Hematopoietic multipotent progenitor cell treated with erythropoietin and hydrocortisone succinate and interleukin-3 and kit ligand, for 4 days (in vitro differentiated cells): ENCODE measurements around the gene TPD52L1.

ENCODE experiments used
- DNase-seq: peaks from one replicate; pipeline ENCODE4 v3.0.0-alpha.2; 2015

TPD52L1 gene

DNA sequence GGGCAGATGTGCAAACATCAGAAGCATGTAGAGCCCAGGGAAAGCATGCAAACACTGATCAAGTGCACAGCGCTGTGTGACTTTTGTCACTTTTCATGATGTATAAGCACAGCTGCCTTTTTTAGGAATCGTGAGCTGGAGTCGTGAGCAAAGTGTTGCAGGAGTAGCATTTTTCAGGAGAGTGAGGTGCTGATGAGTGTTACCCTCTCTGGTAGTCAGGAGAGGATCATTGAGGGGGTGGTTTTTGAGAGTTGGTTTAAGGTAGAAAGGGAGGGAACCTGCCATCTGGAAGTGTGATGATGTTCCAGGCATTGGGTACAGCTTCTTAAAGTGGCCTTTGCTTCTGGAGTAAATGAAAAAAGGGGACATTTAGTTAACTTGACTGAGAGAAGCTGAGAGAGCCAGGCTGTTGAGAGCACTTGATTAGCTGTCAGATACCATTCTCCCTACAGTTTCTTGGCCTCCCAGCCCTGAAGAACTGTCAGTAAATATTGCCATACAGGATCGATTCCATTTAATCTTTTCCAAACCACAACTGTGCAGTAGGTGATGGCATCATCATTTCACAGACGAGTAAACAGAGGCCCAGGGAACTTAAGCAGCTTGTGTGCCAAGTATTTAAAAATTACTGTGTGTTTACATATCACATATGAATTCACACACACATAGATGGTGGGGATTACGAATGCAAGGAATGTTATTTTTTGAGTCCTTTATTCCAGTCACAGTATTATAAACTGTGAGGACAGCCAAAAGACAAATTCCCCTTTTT is 28.9 kb downstream of the TPD52L1 start:
- DNase-seq: no peak

DNA sequence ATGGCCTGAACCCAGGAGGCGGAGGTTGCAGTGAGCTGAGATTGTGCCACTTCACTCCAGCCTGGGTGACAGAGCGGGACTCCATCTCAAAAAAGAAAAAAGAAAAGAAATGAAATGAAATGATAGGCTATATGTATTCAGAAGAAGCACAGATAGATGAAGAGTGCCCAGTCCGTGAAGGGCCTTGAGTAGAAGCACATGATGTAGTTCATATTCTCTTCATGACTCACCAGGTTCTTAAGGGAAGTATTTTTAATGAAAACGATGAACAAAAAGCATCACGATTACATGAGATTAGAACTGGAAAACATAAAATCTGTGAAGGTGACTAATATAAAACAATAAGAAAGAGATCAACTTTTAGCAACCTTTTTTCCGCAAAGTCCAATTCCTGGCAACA is 29.8 kb downstream of the TPD52L1 start:
- no peak for DNase-seq

DNA sequence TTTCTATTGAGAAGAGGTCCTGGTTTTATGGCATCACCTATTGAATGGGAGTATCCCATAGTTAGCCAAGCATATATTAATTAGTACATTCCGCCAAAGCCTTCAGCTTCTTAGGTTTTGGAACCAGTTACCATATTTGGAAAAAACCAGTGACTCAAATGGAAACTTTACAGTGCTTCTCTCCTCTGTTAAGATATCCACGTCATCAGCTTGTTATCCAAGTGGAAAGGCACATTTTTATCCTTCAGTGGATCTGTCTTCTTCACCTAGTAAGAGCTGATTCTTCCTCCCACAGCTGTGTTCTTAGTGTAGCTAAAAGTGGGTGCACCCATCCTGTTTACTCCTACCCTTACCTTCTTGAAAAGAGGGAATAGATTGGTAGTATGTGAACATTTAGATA is 34.5 kb downstream of the TPD52L1 start:
- DNase-seq: no peak

DNA sequence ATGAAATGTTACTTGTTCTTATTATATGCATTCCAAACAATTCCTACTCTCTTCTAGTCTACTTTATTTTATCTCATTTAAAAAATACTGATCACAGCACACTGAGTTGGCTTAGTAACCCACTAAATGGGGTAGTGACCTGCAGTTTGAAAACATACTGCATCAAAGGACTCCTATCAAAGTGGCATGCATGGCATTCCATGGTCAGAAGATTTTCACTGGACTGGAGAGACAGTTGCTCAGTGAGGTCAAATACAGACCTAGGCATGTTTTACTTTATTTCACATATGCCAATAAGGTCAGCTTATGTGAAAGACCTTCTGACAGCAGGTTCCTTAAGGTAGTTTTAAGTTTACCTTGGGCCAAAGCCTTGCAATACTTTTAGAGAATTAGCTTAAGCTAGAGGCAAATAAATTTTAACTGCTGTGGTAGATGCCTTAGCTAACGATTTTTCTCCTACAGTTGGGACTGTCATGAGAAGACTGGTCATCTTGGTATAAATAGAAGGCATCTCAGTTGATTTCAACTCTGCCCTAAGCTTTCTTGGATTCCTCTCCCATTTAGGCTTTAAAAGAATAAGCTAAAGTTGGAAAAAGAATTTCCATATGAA is 35.1 kb downstream of the TPD52L1 start:
- DNase-seq: no peak

DNA sequence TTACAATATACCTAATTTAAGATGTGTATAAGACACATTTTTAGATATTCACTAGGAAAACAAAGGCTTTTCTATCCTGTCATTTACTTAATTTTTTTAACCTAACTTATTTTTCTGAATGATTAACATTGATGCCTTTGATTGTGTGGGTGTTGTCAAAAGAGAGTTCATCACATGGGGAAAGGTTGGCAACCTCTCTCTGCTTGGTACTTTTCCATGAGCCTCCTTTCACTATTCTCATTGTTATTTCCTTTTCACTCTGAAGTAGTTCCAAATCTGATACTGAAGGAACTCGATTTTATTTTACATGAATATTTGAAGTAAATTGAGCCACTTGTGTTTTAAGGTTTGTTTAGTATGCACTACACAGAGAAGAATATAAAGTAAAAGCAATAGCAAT is 35.9 kb downstream of the TPD52L1 start:
- no peak for DNase-seq

DNA sequence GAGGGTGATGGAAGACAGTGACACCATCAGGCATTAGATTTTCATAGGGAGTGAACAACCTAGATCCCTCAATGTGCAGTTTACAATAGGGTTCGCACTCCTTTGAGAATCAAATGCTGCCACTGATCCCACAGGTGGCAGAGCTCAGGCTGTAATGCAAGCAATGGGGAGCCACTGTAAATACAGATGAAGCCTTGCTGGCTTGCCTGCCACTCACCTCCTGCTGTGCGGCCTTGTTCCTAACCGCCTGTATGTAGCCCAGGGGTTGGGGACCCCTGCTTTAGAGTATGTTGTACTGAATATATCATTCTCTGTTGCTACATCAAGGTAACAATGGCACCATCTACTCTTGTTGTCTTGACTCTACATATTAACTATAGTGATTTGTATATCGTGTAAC is 37.1 kb downstream of the TPD52L1 start:
- no peak for DNase-seq

DNA sequence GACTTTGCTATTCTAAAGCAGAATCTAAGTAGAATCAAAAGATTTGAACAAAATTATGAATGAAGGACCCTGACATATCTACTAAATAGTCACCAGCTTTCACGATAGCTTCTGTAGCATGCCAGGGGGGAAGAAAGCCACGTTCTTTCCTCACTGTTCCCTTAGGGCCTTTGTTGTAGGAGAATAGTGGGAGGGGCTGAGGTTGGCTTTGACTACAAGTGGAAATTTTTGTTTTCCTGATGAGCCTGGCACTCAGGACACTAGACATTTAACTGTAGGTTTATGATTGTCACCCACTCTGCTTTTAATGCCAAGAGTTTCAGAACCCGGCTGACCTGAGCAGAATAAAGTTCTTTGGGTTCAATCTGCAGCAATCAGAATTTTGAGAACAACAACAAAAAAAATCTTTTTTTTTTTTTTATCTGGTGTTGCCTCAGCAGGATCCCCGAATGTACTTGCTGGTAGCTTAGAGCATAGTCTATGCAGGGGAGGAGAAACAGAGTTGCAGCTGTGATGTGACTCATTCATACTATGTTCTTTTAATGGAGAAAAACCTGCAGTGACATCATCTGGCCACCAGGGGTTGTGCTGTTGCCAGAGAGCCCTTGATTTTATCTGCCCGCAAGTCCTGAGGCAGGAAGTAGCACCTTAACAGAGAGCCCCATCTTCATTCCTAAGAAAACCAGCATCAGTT is 38.5 kb downstream of the TPD52L1 start:
- DNase-seq: peak; percentile 87

DNA sequence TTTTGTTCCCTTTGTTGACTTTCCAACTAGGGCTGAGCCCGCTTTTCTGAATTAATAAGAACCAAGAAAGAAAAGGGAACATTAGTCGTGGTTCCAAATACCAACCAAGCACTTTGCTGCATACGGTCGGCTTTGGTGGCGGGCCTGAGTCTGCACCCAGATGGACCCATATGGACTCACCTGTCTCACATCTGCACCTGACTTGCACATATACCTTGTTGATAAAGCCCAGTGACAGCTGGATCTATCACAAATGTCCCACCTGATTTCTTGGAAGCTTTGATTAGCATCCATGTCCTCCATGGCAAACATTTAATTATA is 39.0 kb downstream of the TPD52L1 start:
- no peak for DNase-seq

DNA sequence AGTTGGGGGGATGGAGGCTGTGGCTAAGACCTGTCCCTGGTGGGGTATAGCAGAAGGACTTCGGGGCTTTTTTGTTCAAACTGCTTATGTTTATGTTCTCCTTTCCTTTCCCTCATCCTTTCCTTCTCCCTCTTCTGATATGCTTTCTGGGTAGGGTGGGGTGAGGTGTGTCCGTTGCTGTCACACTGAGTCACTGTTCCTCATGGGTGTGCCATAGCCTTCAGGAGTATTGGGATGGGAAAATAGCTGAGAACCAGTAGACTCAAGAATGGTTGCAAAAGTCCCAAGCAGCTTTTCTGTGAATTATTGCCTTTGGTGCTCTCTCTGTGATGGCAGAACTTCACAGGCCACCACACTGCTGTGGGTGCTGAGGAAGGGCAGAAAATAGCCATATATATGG is 39.6 kb downstream of the TPD52L1 start:
- no peak for DNase-seq

DNA sequence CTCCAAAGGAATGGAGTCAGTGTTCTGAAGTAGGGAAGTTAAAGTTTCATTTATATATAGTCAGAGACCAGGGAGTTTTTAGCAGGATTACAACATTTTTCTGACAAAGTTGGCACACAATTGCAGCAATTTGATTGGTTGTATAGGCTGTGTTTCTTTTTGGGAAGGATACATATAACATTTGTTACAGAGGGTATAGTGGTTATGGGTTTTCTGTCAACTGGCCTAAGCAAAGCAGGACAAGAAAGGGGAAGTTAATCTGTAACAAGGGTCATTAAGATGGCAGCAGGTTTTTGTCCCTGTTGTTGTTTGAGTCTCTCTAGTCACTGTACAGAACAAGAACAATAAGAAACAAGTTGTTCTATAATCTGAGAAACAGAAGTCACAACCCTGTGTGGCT is 41.4 kb downstream of the TPD52L1 start:
- DNase-seq: peak; percentile 27

DNA sequence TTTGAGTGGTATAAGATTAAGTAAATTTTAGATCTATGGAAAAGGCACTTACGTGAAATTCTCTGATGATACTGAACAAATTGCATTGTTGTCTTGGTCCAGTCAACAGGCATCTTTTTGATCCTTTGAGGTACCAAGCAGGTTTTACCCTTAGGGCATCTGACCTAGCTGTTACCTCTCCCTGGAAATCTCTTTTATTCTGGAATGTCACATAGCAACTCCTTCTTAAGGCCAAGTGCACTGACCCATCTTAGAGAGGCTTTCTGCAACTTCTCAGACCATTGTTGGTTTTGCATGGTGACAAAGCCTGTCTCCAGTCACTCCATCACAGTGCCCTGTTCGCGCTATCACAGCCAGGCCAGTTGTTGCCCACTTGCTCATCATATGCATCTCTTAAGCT is 42.0 kb downstream of the TPD52L1 start:
- no peak for DNase-seq

DNA sequence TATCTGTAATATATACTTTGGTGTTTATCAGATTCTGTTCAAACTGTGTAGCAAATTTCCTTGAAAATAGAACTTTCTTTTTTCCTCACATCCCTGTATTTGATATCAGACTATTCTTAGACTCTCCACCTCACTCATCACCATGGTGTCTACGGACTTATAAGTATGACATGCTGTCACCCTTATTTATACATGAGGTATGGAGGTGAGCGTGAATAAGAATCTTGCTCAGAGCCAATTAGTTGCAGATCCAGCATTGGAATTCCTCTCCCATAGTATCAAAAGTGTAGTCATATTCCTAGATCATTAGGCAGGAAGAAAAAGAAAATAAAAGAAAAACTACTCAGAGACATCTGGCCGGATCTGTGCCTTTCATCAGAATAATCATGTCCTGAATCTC is 43.0 kb downstream of the TPD52L1 start:
- no peak for DNase-seq

DNA sequence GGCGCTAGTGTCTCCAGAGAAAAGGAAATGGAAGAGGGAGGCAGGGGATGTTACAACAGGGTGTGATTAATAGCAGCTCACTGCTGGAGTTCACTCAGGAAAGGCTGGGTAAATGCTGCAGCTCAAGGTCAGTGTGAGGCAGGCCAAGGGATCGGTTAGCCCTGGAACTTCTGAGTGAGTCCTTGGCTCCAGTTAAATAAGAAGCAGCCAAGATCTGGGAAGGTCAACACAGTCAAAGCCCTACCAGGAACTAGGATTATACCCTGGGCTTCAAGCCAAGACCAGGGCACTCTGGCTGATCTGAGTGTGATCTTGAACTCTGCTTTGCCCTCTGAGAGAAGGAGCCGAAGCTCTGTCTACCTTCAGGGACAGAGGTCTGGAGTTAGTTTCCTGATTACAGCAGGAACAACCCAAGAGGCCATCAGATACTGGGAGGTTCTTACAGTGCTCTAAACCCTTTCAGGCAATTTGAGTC is 44.3 kb downstream of the TPD52L1 start:
- no peak for DNase-seq

DNA sequence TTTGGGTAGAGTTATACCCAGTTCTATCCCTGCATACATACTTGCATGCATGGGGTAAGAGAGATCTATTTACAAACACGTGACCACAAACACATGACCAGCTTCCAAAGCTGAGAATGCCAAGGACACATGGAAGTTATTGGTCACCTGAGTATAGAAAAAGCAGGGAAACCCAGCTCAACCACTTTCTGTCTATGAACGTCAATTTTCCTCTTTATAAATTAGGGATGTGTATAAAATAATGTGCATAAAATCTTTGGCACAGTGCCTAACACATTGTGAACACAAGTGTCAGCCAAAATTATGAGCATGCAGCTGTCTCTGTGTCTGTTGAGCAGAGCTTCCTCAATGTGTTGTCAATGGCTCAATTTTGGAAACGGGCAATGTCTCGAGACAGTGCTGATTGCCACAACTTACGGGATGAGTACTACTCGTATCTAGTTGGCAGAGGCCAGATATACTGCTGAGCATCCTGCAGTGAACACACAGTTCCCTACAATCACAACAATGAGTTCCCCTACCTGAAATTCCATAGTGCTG is 44.9 kb downstream of the TPD52L1 start:
- no peak for DNase-seq

DNA sequence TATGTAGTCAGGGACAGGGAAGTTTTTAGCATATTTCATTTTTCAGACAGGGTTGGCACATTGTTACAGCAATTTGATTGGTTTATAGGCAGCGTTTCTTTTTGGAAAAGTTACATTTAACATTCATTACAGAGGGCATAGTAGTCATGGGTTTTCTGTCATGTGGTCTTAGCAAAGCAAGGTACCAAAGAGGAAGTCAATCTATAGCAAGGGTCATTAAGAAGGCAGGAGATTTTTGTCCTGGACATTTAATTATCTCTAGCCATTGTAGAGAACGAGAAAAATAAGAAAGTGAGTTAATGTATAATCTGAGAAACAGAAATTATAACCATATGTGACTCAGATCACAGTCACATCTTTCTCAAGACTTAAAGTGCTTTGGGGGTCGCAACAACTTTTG is 47.4 kb downstream of the TPD52L1 start:
- no peak for DNase-seq

DNA sequence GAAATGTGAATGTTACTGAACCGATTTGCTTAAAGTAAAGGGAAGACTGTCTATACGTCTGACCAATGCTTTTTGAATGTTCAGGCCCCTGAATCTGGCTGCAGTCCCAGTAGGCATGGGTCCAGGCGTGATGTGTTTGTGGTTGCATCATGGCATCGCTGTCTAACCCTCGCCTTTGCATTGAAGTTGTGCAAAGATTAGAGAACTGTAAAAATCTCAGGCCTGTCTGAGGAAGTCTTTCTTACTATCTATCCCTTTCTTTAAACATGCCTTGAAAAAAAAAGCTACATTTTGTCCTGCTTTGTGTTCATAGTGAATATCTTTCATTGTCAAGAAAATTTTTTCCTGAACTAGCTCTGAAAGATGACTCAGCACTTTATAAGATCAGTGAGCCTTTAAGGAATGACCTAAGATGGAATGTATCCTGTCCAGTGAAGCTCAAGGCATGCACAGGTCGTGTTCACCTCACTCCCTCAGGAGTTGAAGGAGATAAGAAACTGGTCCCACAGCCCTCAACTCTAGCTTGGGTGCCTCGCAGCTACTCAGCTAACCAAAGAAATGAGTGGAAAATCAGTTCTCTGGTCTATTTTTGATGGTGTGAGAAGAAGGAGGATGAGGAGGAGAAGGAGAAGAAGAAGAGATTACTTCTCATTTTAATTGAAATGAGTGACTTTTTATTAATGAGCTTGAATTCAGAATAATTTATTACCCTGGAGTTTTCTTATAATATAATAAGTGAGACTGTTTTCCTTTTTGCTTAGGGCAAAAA is 48.6 kb downstream of the TPD52L1 start:
- peak; percentile 44 for DNase-seq

DNA sequence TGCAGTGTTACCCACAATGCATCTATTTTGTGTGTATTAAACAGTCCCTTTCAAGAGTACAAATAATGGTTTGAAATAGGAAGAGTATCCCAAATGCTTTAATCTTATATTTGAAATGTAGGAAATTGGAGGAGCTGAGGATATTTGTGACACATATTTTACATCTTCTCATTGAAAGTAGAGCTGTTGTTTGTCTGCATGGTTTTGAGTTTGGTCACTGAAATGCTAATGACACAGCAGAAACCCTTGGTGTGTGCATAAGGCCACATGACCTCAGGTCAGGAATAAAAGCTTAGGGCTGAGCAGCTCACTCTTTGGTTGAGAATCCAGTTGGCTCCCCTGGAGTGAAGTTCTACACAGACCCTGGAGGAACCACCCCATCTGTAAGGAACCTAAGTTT is 49.8 kb downstream of the TPD52L1 start:
- no peak for DNase-seq

DNA sequence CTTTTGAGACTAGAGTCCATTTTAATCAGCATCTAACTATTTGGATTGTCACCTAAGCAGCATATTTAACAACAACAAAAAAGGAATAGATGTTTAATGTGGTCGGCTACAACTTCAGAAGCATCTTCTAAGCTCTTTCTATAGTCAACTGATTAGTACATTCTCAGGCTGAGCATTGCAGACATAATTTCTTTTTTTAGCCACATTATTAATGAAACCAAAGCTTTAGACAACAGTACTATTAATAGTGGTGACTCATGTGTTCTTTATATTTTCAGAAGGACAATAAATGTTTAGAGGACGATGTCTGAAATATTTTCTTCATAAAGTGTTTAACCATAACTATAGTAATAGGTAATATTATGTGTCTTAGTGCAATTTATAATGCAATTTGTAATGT is 52.4 kb downstream of the TPD52L1 start:
- DNase-seq: no peak

DNA sequence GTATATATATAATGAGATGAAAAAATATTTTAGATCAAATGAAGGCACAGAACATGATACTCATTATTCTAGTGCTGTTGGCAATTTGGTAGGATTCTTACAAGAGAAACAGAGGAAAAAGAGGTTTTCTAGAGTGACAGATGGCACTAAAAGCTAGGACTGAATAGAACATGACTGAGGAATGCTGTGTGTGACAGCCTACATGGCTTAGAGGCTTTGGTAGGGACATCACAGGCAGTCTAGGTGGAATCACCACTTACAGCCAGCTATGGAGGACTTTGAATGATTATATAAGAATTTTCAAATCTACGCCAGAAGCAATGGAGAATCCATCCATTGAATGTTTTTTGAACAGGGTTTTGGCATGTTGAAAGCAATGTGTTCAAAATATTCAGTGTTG is 52.8 kb downstream of the TPD52L1 start:
- DNase-seq: no peak

DNA sequence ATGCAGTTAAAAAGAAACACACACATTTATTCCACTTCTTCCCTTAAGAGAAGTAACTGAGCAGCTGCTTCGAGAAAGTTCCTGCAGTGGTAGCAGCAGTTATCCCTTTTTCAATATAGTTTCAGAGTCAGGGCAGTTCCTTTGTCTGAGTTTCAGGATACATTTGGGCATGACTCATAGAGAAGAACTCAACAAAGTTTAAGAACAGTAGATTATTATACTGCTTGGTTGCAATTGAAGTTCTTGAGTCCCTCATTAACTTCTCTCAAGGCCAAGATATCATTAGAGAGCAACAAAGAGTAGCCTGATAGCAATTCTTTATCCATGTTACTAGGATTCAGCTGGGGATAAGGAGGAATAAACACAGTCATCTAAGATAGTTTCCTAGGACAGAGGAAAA is 54.4 kb downstream of the TPD52L1 start:
- no peak for DNase-seq

DNA sequence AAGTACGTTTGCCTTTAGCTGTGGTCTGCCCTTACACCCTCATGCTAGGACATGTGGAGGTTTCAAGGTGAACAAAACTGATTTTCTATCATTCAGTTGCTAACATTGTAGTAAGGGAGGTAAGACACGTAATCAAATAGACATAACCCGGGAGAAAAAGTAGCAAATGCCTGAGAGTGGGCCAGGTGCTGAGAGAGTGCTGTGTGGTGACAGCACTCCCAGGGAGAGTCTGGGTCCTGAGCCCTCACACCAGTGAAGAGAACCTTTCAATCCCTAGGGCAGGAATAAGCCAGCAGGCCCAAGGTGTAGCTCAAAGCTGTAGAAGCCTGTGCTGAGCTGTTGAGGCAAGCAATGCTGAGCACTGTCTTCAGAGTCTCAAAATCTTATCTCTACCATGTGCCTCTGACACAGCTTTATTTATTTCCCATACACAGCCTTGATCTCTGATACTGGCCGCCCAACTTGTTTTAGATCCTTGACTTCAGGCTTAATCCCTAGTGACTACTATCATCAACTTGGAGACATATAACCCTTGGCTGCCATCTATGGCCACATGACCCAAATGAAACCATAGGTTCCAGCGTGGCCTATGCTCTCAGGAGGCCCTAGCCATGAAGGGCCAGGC is 55.2 kb downstream of the TPD52L1 start:
- no peak for DNase-seq

DNA sequence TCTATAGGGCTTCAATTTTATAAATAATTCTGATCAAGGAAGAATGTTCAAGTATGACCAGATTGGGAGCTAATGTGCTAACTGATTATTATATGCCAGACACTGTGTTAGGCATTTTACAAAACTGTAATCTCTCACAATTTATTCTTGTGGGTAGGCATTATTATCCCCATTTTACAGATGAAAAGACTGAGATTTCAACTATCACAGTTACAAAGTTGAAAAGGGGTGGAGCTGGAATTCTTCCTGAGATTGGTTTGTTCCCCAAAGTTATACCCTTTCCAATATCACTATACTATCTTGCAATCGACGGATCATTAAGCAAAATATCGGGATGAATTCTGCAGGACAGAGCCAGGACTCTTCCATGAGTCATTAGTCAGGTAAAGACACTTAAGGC is 57.1 kb downstream of the TPD52L1 start:
- DNase-seq: no peak

DNA sequence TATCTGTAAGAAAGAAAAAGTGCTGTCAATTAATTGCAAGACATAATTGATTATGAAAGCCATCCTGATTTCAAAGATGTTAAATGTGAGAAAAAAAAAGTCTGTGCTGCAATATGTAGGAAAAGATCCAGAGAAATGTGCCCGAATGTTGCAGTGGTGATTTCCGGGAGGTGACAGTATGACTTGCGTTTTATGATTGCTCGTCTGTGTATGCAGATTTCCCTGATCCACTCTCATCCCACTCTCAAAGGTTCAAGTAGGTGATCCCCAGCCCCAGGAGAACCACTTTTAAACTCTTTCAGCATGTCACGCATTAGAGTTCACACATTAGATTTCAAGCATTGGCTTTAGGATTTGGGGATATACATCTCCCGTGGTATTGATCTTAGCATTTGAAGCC is 57.8 kb downstream of the TPD52L1 start:
- DNase-seq: no peak
